ENCODE results near the gene MFAP3L.
"Not testable (repeated sequence)": the region's sequence is repeated elsewhere in the genome, so short reads cannot be mapped to it uniquely, and the experiment has no call there.

Gene MFAP3L
- total RNA-seq: 0 to 4.5 (median 0.11) reads per million in 17 experiments

DNA sequence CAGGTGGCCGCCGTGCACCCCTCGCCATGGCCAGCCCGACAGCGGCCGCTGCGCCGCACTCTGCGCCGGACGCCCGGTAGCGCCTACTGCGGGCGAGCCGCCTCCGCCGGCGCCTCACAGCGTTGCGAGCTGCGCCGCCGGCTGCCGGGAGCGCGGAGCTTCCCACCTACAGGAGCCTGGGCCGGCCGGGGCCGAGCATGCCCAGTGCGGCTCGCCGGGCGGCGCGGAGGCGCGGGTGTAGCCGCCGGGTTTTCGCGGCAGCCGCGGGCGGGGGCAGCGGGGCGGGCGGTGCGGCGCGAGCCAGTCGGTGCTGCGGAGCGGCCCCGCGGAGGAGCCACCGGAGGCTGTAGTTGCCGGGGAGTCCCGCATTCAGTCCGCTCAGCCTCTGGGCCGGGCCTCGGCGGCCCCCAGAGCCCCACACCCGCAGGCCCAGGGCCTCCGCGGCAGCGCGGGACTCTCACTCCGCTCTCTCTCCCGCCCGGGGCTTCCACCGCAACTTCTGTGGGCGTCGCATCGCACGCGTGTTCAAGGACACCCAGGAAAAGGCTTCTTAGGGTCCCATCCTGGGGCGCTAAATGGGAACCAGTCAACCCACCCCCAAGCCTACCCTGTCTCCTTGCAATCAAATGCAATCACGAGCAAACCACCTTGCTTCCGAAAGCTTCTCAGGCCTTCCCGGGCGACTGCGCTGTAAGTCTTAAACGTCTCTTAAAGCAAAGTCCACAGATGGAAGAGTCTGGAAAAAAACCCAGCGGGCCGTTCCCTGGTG is at the start of gene MFAP3L:
Gene MFAP3L (minus strand): TSS at position 143 of the 769 bp plus-strand sequence. CDS start 20,518 bp downstream, outside the sequence.
- DNase-seq: peak; percentile 89 to 98 (median 94)

DNA sequence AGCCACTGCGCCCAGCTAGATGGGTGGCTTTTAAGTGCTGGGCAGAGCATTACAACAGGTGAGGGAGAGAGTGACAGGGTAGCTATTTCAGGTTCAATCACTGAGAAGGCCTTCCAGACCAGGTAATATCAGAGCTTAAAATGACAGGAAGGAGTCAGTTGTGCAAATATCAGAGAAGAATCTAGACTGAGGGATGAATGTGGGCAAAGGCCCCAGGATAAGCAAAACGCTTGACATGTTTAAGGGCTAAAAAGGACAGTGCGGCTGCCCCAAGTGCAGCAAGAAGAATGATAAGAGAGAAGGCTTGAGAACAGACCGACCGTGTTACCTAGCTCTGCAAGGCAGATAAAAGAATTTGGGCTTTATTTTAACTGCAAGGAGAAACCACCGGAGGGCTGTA is 45.0 kb upstream of the MFAP3L start:
- DNase-seq: no peak

DNA sequence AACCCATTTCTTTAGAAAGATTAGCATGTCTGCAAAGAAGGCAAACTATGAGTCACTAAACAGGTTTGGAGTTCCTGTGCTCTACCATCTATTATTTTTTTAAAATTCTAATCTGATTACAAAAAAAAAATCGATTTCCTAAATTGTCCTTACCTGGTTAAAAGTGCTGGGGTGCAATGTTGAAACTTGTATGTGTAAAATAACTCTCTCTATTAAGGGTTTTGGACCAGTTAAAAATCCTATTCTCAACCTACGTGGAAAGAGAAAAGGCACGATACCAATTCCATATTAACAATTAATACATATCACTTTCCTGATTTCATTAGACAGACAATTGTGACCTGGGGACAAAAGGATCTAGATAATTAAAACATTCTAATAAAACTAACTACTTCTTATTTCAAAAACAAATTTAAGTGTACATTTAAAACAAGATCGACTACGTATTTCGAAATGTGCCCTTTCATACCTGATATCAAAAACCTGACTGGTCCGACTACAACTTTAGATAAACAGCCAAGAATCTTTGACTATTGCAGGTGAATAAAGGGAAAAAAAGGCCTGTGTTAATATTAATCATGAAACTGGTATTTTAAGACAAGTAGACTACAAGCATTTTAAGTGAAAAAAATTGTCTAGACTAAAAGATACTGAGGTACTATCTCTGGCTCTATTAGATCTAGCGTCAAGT is 42.4 kb upstream of the MFAP3L start:
- DNase-seq: no peak

GRCh38 chr4:170059421-170059820 is 33.2 kb upstream of the MFAP3L start:
- DNase-seq: no peak

DNA sequence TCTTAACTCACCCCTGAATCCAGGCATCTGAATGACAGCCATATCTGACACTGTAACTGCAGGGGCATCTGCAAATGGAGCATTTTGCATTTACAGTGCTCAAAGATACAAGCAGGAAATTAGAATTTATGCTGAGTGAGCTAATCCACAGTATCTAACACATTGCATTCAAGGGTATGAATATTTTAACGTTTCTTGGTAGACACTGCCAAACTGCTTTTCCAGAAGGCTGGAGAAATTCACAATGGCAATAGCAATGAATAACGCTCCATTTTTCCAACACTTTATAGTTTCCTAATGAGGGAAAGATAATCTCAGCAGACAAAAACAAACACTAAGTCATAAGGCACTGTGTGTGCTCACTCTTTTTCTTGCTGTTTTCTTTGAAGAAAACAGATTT is 32.6 kb upstream of the MFAP3L start:
- no peak for DNase-seq

GRCh38 chr4:170057866-170058265 is 31.7 kb upstream of the MFAP3L start:
- DNase-seq: no peak

GRCh38 chr4:170052919-170053318 is 26.7 kb upstream of the MFAP3L start:
- no peak for DNase-seq

DNA sequence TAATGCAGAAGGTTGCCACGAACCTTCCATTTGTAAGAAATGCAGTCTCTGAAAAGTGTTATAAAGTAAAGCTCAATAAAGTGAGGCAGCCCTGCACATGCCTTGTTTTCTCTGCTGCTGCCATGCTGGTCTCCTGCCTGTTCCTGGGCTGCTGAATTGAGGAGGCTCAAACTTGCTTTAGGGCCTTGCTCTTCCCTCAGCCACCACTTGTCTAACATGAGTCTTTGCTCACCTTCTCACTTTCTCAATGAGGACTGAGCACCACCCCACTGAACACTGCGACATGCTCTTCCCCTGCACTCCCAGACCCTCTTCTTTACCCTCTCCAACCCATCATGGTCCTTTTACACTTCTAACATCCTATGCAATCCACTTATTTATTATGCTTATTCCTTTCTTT is 25.2 kb upstream of the MFAP3L start:
- no peak for DNase-seq

DNA sequence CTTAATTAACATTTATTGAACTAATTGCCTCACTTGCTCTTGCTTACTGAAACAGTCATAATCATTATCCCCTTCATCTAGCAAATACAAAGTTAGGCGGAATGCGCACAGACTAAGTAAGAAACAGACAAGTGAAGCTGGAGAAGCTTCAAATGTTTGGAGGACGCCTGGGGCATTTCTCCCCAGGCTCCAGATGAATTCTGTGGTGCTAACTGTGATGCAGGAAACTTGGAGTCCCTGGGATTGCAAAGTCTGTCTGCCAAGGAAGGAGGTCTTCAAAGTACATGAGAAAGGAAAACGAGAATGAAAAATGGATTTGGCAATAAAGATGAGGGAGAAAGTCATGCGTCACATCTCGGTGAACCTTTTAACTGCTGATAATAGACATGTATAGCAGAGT is 23.6 kb upstream of the MFAP3L start:
- no peak for DNase-seq

- DNase-seq: peak; percentile 62 to 87 (median 80)
These were observed 21.7 kb upstream of the MFAP3L start for GRCh38 chr4:170047771-170048354.

GRCh38 chr4:170046156-170046555 is 20.0 kb upstream of the MFAP3L start:
- DNase-seq: not testable (repeated sequence)

DNA sequence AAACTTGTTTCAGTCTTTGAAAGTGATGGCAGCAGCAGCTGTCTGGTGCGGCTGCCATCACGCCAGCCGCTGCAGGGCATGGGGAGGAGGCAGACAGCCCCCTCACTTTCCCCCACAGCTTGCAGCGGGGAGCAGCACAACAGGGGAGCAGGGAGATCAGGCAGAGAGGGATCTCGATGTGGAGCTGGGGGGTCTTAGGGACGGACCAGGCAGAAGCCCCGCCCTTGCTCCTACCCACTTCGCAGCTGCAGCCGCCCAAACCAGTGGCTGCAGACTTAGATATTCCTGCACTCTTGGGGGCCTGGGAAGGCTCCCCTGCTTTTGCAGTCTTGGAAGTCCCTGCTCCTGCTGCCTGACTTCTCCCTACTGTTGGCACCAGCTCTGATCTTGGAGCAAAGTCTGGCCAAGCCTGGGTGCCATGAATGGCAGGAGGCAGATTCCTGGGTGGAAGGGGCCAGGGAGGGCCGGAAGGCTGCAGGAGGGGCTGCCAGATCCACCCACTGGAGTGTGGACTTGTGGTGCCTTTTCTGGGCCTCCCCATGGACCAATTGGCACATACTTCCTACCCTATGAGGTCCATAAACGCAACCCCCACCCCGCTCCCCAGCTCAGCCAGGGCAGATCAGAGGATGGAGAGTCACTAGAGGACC is 14.0 kb upstream of the MFAP3L start:
- no peak for DNase-seq

DNA sequence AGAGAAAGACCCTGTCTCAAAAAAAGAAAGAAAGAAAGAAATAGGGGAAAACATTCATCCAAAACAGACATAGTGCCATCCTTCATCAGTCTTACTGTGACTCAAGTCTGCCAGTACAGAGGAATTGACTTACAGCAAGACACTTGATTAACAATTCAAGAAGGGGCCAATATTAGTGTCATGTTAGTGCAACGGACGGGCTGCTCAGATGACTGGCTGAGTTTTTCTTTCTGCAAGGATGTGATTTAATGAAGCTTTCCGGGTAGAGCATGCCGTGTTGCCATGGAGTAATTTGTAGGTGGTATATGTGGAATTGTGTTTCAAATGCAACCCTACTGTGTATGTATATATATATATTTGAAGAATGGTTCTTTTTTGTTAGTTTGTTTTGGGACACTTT is 12.6 kb upstream of the MFAP3L start:
- no peak for DNase-seq

DNA sequence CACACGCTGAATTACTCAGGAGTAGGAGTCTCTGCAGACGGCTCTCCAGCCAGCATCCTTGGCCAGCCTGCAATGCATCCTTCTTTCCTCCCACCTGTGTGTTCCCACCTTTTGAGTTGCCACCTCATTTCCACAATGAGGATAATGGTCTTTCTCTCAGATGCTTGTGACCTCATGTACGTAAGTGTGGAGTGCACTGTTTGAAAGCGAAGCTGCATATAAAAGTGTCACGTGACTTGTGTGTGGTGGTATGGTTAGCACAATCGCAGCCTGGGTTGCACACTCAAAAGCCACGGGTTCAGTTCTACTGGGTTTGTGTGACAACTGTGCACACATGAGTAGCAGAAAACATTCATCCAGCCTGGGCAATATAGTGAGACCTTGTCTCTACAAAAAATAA is 12.0 kb upstream of the MFAP3L start:
- no peak for DNase-seq

- no peak for DNase-seq
These were observed 11.3 kb upstream of the MFAP3L start for GRCh38 chr4:170037481-170037880.

- DNase-seq: no peak
These were observed 9.7 kb upstream of the MFAP3L start for GRCh38 chr4:170035845-170036244.

DNA sequence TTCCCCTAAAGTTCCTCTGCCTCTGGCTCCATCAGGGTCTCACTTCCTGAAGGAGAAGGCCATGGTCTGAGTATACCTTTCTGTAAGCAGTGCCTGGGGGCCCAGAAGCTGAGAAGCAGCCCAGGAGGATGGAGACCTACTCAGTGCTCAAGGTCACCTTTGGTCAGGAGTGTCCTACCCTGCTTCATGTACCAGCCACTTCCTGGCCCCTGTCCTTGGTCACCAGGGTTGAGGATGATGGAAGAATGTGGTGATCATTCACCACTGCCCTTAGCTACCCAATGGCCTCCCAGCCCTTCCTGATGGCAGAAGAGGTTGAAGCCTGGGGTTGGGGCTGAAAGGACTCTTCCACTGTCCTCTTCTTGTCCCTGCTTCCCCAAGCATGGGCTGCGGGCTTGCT is 9.0 kb upstream of the MFAP3L start:
- no peak for DNase-seq

GRCh38 chr4:170033999-170034398 is 7.8 kb upstream of the MFAP3L start:
- DNase-seq: no peak

DNA sequence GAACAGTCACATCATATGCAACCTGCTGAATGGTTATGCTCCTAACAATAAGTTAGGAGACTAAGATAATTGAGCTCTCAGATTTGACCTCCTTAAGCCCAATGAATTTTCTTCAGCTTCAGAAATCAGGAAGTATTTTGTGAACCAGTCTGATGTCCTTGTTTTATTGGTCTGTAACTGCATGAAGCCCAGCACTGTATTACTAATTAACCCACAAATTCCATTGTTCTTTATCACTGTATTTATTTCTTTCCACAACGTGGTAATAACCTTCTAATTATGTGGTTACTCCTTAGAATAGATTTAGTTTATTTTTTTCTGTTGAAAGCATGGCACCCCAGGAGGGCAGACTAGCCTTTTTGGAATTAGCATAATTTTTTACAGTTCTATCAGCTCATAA is 3.9 kb upstream of the MFAP3L start:
- DNase-seq: no peak

DNA sequence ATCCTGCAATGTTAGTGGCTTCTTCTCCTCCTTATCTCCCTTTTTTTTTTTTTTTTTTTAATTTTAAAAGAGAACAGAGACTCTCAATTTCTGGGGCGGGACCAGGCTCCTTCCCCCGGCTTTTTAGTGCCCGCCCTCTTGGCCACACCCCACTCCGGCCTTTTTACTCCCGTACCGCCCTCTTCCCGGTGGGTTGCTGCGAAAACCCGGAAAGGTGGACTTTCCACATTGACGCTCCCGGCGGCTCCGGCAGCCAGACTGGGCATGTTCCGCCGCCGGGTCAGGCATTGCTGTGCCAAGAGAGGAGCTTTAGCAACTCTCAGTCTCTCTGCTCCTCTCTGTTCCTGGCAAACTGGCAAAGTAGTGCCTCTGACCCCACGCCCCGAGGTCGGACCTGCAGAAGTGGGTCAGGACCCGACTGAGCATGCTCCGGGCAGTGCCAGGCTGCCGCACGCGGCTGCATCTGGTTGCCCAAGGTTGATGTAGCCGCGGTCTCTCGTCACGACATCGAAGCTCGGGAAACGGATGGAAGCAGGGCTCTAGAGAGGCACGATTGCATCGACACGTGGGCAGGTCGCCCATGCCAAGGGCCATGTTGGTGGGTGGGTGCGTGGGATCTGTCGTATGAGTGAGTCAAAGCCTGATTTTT is 1.1 kb upstream of the MFAP3L start:
- peak; percentile 94 to 98 (median 96) for DNase-seq

DNA sequence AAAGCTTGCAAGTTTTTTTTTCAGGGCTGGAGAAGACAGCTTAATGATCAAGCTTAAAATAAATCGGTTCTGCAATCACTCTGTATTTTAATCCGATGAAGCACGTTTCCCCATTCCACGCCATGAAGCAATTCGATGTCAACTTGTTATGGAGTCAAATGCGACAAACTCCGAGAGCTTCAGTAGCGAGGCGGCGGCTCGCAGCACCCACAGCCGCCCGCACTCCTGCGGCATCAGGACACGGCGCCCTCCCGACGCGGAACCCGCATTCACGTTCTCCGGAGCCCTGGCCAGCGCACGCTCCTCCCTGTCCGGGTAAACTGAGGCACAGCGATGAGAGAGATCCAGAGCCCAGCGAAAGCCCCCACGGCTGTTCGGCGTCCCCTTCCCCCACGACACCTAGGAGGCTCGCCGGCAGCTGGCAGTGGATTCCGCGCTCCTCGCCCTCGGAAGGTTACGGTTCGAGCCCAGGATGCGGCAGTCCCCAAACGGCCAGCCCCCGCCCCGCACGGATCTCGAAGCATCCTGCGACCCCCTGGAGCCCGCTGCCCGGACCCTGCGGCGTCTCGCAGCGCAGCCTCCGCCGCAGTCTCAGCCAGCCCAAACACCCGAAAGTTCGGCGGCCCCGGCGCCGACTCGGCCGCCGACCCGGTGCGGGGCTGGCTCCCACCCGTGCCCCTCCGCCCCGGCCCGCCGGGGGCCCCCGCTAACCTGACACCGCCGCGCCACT is 507 bp downstream of the MFAP3L start:
- DNase-seq: peak in 1 of 4 experiments; percentile 11

DNA sequence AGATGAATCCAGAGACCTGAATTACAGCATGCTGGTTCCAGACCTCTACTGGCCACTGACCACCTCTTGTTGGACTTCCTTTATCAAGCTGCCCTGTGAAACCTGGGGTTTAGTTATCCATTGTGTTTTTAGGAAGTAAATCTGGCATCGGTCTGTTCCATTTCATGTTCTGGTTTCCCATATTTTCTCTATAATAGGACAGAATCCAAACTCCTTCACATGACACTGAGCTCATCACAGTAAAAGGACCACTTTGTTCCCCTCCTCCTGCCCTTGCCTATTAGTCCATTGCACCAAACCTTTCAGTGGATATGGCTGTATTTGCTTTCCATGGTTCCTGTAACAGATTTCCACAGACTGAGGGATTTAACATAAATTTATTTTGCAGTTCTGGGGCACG is 4.0 kb downstream of the MFAP3L start:
- peak in 1 of 4 experiments; percentile 7 for DNase-seq
